Measurements from ENCODE around the gene SPAG5. TPM values are rescaled to one million over a fixed set of nuclear protein-coding genes. Genes with fewer than 3 reads are reported as not detected.

Gene SPAG5
- total and polyA plus RNA-seq, 10 of the 15 experiments (the other 5 are each of a cell fraction or from before 2014, with no cell fraction given): 73.5 to 171 (median 106) TPM

- TF ChIP-seq SP1 (IDR thresholded peaks at IDR 0.05; ENCODE audit: low read depth, low read length): no peak
- TF ChIP-seq ETV6 (conservative IDR thresholded peaks at IDR 0.05 in 1 of 2, IDR thresholded peaks at IDR 0.05 in 1 of 2; ENCODE audit: borderline replicate concordance in 1 of 2, low read depth in 1 of 2): no peak
- no peak for TF ChIP-seq SUPT20H (IDR thresholded peaks at IDR 0.05; ENCODE audit: borderline replicate concordance, control insufficient read depth, low read depth, low read length)
- TF ChIP-seq RELA (IDR thresholded peaks at IDR 0.05; ENCODE audit: borderline replicate concordance, partially characterized antibody): no peak
- no peak for TF ChIP-seq IRF5 (IDR thresholded peaks at IDR 0.05; ENCODE audit: borderline replicate concordance)
- no peak for TF ChIP-seq ATF7 (IDR thresholded peaks at IDR 0.05; ENCODE audit: low read depth)
- no peak for TF ChIP-seq BCLAF1 (IDR thresholded peaks at IDR 0.05)
- no peak for TF ChIP-seq FOS (IDR thresholded peaks at IDR 0.05; ENCODE audit: borderline replicate concordance, extremely low read depth, insufficient read length)
- peak in 1 of 2 experiments; percentile 37; a peak in 1 of 4 replicates for TF ChIP-seq IKZF2 (IDR thresholded peaks at IDR 0.05)
- TF ChIP-seq, protein P1, sequence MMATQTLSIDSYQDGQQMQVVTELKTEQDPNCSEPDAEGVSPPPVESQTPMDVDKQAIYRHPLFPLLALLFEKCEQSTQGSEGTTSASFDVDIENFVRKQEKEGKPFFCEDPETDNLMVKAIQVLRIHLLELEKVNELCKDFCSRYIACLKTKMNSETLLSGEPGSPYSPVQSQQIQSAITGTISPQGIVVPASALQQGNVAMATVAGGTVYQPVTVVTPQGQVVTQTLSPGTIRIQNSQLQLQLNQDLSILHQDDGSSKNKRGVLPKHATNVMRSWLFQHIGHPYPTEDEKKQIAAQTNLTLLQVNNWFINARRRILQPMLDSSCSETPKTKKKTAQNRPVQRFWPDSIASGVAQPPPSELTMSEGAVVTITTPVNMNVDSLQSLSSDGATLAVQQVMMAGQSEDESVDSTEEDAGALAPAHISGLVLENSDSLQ (IDR thresholded peaks at IDR 0.05): peak; percentile 77
- TF ChIP-seq, protein P2, sequence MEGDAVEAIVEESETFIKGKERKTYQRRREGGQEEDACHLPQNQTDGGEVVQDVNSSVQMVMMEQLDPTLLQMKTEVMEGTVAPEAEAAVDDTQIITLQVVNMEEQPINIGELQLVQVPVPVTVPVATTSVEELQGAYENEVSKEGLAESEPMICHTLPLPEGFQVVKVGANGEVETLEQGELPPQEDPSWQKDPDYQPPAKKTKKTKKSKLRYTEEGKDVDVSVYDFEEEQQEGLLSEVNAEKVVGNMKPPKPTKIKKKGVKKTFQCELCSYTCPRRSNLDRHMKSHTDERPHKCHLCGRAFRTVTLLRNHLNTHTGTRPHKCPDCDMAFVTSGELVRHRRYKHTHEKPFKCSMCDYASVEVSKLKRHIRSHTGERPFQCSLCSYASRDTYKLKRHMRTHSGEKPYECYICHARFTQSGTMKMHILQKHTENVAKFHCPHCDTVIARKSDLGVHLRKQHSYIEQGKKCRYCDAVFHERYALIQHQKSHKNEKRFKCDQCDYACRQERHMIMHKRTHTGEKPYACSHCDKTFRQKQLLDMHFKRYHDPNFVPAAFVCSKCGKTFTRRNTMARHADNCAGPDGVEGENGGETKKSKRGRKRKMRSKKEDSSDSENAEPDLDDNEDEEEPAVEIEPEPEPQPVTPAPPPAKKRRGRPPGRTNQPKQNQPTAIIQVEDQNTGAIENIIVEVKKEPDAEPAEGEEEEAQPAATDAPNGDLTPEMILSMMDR (IDR thresholded peaks at IDR 0.05 in 2 of 3, conservative IDR thresholded peaks at IDR 0.05 in 1 of 3; ENCODE audit: control insufficient read depth in 2 of 3, extremely low read depth in 1 of 3, insufficient read depth in 1 of 3, low read depth in 3 of 3, low read length in 3 of 3): peak; percentile 37 to 59 (median 56)
- TF ChIP-seq ZBED1 (IDR thresholded peaks at IDR 0.05; ENCODE audit: borderline replicate concordance): no peak
- TF ChIP-seq SPI1 (IDR thresholded peaks at IDR 0.05; ENCODE audit: borderline replicate concordance, insufficient read depth, low read depth, low read length): peak; percentile 80
- TF ChIP-seq, protein P3, sequence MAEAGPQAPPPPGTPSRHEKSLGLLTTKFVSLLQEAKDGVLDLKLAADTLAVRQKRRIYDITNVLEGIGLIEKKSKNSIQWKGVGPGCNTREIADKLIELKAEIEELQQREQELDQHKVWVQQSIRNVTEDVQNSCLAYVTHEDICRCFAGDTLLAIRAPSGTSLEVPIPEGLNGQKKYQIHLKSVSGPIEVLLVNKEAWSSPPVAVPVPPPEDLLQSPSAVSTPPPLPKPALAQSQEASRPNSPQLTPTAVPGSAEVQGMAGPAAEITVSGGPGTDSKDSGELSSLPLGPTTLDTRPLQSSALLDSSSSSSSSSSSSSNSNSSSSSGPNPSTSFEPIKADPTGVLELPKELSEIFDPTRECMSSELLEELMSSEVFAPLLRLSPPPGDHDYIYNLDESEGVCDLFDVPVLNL (IDR thresholded peaks at IDR 0.05; ENCODE audit: low read depth, low read length): no peak
- peak; percentile 75 for TF ChIP-seq RUNX3 (IDR thresholded peaks at IDR 0.05; ENCODE audit: low read length)
- no peak for TF ChIP-seq SIX5 (IDR thresholded peaks at IDR 0.05; ENCODE audit: low read depth, low read length, severe bottlenecking)
- peak; percentile 31; the same call in 1 of the 2 replicates for TF ChIP-seq EED (IDR thresholded peaks at IDR 0.05; ENCODE audit: low read depth)
- peak; percentile 64 for TF ChIP-seq IKZF1 (conservative IDR thresholded peaks at IDR 0.05)
- TF ChIP-seq RAD21 (IDR thresholded peaks at IDR 0.05; ENCODE audit: insufficient read depth, low read depth, low read length): 0 out of 2 replicates have a peak, but pooled peaks have one; percentile 16
- no peak for TF ChIP-seq CHD4 (IDR thresholded peaks at IDR 0.05)
- TF ChIP-seq CREB1 (IDR thresholded peaks at IDR 0.05; ENCODE audit: low read depth): 0 out of 2 replicates have a peak, but pooled peaks have one; percentile 28
These were observed 45.4 kb upstream of the SPAG5 start (continued) for GRCh38 chr17:28643983-28644786.

All from GM12878 (cell line).